ENCODE results near the gene CIZ1.
"Not testable (repeated sequence)": the region's sequence is repeated elsewhere in the genome, so short reads cannot be mapped to it uniquely, and the experiment has no call there.

Gene CIZ1, protein sequence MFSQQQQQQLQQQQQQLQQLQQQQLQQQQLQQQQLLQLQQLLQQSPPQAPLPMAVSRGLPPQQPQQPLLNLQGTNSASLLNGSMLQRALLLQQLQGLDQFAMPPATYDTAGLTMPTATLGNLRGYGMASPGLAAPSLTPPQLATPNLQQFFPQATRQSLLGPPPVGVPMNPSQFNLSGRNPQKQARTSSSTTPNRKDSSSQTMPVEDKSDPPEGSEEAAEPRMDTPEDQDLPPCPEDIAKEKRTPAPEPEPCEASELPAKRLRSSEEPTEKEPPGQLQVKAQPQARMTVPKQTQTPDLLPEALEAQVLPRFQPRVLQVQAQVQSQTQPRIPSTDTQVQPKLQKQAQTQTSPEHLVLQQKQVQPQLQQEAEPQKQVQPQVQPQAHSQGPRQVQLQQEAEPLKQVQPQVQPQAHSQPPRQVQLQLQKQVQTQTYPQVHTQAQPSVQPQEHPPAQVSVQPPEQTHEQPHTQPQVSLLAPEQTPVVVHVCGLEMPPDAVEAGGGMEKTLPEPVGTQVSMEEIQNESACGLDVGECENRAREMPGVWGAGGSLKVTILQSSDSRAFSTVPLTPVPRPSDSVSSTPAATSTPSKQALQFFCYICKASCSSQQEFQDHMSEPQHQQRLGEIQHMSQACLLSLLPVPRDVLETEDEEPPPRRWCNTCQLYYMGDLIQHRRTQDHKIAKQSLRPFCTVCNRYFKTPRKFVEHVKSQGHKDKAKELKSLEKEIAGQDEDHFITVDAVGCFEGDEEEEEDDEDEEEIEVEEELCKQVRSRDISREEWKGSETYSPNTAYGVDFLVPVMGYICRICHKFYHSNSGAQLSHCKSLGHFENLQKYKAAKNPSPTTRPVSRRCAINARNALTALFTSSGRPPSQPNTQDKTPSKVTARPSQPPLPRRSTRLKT

DNA sequence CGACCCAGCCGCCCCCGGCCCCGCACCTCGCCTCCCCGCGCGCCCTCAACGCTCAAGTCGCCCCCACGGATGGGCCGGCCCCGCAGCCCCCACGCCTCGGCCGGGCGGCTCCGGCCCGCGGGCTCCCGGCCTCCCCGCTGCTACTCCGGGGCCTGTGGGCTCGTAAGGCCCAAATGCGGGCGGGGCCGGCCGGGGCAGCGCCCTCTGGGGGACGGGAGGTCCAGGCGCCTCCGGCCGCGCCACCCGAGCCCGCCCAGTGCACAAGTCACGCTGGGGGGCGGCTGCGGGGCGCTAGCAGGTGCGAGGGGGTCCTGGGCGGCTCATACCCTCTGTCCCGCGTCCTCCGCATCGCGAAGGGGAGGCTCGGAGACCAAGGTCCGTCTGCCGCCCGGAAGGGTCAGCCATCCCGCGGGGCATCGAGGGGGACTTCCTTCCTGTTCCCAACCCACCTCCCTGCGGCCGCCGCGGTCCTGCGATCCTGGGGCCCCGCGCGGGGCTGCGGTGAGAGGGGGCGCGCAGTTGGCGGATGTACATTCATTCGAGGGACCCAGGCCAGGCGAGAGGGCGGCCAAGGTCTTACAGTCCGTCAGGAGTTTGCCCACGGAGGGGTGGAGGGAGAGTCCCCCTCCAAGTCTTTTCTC lies at the start of gene CIZ1:
CIZ1 (minus strand) TSS at position 167 of the 641 bp plus-strand sequence. CDS start 715 bp downstream, outside the sequence.
- peak within 1 kb of the TSS; percentile 92 for H3K4me3 ChIP-seq (ENCODE audit: low read depth, low read length)
- peak within 1 kb of the TSS; percentile 74; the same call in 1 of the 2 replicates for H3K27ac ChIP-seq (ENCODE audit: low read depth, low read length)
- peaks cover 25% of the 10 kb centered on the region for H3K36me3 ChIP-seq (ENCODE audit: control insufficient read depth, insufficient read depth, low read length)
- H3K9me3 ChIP-seq (ENCODE audit: control insufficient read depth, insufficient read depth, low read depth, low read length): no peaks in the 10 kb centered on the region
- peak within 1 kb of the TSS; percentile 88 for H3K9ac ChIP-seq (ENCODE audit: low read length)
- no peaks in the 10 kb centered on the region for H3K27me3 ChIP-seq (ENCODE audit: control insufficient read depth, insufficient read depth, low read length)
- H3K4me1 ChIP-seq (ENCODE audit: control insufficient read depth, insufficient read depth, low read length): peaks cover 7% of the 10 kb centered on the region

DNA sequence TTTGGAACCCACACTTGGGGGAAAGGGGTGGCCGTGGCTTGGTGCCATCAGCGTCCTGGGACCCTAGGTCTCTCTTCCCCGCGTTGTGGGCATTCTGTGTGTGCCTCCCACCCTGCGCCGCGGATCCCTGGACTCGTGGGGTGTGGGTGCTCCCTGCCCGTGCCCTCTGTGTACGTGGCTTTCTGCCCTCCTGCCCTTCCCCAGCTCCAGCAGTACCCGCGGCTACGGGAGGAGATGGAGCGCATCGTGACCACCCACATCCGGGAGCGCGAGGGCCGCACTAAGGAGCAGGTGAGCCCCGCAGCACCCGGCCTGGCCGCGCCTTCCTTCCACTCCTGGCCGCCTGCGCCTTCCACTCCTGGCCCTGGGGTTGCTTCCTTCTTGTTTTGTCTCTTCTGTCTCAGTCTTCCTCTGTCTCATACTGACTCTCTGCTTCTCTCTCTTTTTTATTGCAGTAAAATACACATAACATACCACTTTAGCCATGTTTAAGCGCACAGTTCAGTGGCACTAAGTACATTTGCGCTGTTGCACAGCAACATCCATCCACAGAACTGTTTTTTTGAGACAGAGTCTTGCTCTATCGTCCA lies 42.5 kb upstream of the CIZ1 start:
- no peaks in the 10 kb centered on the region for H3K27me3 ChIP-seq (ENCODE audit: control insufficient read depth, insufficient read depth, low read length)

DNA sequence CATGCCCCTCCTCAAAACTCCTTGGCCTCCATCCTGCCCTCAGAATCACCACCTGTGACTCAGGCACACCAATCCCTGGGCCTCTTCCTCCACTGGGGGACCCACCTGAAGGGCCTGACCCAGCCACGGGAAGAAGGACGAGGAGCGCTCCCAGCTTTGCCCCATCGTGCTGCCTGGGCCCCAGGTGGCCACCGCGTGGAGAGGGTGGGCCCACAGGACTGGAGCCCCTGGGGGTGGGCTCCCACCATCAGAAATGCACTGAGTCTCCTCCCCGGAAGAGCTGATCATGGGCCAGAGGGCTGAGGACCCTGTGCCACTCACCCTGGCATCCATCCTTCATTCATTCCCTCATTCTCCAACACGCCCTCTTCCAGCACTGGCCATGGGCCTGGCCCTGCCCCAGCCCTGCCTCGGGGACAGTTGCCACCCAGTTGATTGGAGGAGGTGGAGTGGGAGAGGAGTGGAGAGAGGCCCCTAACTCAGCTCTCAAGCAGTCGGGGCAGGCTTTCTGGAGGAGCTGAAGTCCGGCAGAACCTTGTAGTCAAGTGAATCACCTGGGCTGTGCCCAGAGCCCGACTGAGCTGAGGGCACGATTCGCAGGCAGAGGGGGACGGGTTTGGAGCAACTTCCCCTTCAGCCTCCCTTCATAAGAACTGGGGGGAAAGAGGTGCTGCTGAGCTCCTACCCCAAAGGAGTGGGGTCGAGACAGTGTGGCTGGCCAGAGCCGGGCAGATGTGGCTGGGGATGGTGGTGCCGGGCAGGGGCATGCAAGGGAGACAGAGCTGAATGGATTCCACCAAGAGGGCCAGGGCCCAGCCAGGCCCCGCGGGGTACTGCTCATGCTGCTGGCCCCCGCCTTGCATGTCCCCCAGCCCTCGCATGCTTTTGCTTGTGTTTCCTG lies 41.4 kb upstream of the CIZ1 start:
- Histone ChIP-seq H3K9ac (ENCODE audit: low read length) (no peak overlapping the region), H3K9me3 (ENCODE audit: control insufficient read depth, insufficient read depth, low read depth, low read length) (no peaks in the 10 kb centered on the region), H3K36me3 (ENCODE audit: control insufficient read depth, insufficient read depth, low read length) (peaks cover 14% of the 10 kb centered on the region), H3K27me3 (ENCODE audit: control insufficient read depth, insufficient read depth, low read length) (no peaks in the 10 kb centered on the region), H3K27ac (ENCODE audit: low read depth, low read length) (no peak overlapping the region), H3K4me3 (ENCODE audit: low read depth, low read length) (no peak overlapping the region), H3K4me1 (ENCODE audit: control insufficient read depth, insufficient read depth, low read length) (no peaks in the 10 kb centered on the region)

More for the DNA sequence above, 42.5 kb upstream of the CIZ1 start:
- H3K27ac ChIP-seq (ENCODE audit: low read depth, low read length): no peak overlapping the region
- no peak overlapping the region for H3K9ac ChIP-seq (ENCODE audit: low read length)
- H3K4me3 ChIP-seq (ENCODE audit: low read depth, low read length): no peak overlapping the region
- H3K4me1 ChIP-seq (ENCODE audit: control insufficient read depth, insufficient read depth, low read length): no peaks in the 10 kb centered on the region
- H3K9me3 ChIP-seq (ENCODE audit: control insufficient read depth, insufficient read depth, low read depth, low read length): no peaks in the 10 kb centered on the region
- H3K36me3 ChIP-seq (ENCODE audit: control insufficient read depth, insufficient read depth, low read length): peaks cover 15% of the 10 kb centered on the region

DNA sequence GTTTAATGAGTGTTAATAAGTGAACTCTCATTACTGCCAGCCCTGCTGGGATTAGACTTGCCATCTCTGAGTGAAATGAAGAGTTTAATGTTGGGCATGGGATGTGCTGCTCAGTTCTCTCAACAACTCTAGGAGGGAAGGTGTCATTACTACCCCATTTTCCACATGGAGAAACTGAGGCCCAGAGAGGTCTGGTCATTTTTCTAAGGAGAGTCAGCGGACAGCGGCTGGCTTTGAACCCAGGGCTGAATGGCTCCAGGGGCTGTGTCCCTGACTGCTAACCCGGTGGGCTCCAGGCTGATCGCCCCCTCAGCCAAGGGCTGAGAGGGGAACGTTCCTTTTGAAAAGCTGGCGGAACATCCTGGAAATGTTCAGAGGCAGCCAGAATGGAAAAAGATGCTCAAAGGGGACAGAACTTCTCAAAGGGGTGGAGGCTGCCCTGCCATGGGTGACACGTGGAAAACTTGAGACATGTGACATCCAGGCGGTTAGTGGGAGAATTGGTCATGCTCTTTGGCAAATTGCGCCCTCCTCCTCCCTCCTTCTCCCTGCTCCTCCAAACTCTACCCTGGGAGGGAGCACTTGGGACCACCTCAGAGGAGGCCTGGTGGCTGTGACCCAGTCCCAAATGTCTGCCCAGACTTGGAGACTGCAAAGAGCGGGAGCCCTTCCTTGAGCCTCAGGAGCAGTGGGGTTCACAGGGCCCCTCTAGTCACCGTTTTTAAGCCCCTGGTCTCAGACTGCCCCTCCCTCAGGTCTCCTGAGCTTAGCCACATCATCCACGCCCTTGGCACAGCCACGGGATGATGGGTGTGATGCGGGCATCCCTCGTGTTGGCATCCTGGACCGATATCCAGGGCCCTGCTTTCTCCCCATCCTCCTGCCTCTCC lies 40.5 kb upstream of the CIZ1 start:
- H3K9me3 ChIP-seq (ENCODE audit: control insufficient read depth, insufficient read depth, low read depth, low read length): no peaks in the 10 kb centered on the region
- peaks cover 16% of the 10 kb centered on the region for H3K36me3 ChIP-seq (ENCODE audit: control insufficient read depth, insufficient read depth, low read length)
- H3K9ac ChIP-seq (ENCODE audit: low read length): no peak overlapping the region
- H3K27me3 ChIP-seq (ENCODE audit: control insufficient read depth, insufficient read depth, low read length): no peaks in the 10 kb centered on the region
- H3K4me1 ChIP-seq (ENCODE audit: control insufficient read depth, insufficient read depth, low read length): no peaks in the 10 kb centered on the region
- no peak overlapping the region for H3K27ac ChIP-seq (ENCODE audit: low read depth, low read length)
- no peak overlapping the region for H3K4me3 ChIP-seq (ENCODE audit: low read depth, low read length)

DNA sequence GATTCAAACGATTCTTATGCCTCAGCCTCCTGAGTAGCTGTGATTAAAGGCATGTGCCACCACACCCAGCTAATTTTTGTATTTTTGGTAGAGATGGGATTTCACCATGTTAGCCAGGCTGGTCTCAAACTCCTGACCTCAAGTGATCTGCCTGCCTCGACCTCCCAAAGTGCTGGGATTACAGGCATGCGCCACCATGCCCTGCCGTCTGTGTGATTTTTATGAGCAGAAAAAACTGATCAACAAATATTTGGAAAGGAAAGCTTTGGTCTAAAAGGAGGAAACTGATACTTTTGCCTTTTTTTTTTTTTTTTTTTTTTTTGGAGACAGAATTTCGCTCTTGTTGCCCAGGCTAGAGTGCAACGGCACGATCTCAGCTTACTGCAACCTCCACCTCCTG lies 39.5 kb upstream of the CIZ1 start:
- not testable (repeated sequence) for H3K27me3 ChIP-seq (ENCODE audit: control insufficient read depth, insufficient read depth, low read length); H3K27ac ChIP-seq (ENCODE audit: low read depth, low read length); H3K9ac ChIP-seq (ENCODE audit: low read length); H3K4me1 ChIP-seq (ENCODE audit: control insufficient read depth, insufficient read depth, low read length); H3K9me3 ChIP-seq (ENCODE audit: control insufficient read depth, insufficient read depth, low read depth, low read length); H3K4me3 ChIP-seq (ENCODE audit: low read depth, low read length)
- H3K36me3 ChIP-seq (ENCODE audit: control insufficient read depth, insufficient read depth, low read length): peaks cover 12% of the 10 kb centered on the region

DNA sequence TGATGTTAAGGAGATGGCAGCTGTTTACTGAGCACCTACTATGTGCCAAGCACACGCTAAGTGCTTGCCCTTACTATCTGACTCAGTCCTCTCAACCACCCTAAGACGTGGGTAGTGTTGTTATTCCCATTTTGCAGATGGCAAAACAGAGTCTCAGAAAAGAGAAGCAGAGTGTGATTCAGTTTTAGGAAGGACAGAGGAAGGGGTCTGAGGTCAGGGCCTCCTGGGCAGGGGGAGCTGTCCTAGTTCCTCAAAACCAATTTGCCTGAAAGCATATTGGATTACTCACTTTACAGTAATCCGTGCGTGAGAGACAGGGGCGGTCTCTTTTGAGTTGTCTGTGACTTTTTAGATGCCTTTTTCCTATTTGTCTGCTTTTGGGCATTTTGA lies 35.0 kb upstream of the CIZ1 start:
- H3K4me3 ChIP-seq (ENCODE audit: low read depth, low read length): no peak overlapping the region
- H3K36me3 ChIP-seq (ENCODE audit: control insufficient read depth, insufficient read depth, low read length): peaks cover 43% of the 10 kb centered on the region
- H3K9ac ChIP-seq (ENCODE audit: low read length): no peak overlapping the region

DNA sequence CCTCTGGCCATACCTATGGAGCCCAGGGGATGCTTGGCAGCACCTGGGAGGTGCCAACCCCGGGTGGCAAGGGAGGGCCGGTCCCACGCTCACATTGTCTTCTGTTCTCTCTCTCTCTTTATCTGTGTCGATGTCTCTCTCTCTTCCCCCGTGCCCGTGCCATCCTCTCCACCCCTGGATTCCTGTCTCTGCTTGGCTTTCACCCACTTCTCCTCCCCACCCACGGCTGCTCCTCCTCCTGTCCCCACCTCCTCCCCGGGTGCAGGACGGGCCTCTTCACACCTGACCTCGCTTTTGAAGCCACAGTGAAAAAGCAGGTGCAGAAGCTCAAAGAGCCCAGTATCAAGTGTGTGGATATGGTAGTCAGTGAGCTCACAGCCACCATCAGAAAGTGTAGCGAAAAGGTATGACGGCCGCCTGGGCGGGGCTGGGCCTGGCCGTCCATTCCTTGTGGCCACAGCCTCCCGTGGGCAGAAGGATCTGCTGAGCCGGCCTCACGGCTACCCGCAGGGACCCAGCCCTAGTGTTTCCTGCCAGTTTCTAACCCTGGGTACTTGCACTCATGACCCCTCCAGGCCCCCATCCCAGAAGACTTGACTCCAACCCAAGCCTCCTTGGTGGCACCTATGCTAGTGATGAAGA lies 34.5 kb upstream of the CIZ1 start:
- Histone ChIP-seq H3K27ac (ENCODE audit: low read depth, low read length) (no peak overlapping the region), H3K36me3 (ENCODE audit: control insufficient read depth, insufficient read depth, low read length) (peaks cover 46% of the 10 kb centered on the region), H3K27me3 (ENCODE audit: control insufficient read depth, insufficient read depth, low read length) (no peaks in the 10 kb centered on the region), H3K4me1 (ENCODE audit: control insufficient read depth, insufficient read depth, low read length) (no peaks in the 10 kb centered on the region), H3K9ac (ENCODE audit: low read length) (no peak overlapping the region), H3K4me3 (ENCODE audit: low read depth, low read length) (no peak overlapping the region), H3K9me3 (ENCODE audit: control insufficient read depth, insufficient read depth, low read depth, low read length) (no peaks in the 10 kb centered on the region)

More for the DNA sequence above, 35.0 kb upstream of the CIZ1 start:
- no peaks in the 10 kb centered on the region for H3K27me3 ChIP-seq (ENCODE audit: control insufficient read depth, insufficient read depth, low read length)
- H3K4me1 ChIP-seq (ENCODE audit: control insufficient read depth, insufficient read depth, low read length): no peaks in the 10 kb centered on the region
- H3K9me3 ChIP-seq (ENCODE audit: control insufficient read depth, insufficient read depth, low read depth, low read length): no peaks in the 10 kb centered on the region
- H3K27ac ChIP-seq (ENCODE audit: low read depth, low read length): no peak overlapping the region

DNA sequence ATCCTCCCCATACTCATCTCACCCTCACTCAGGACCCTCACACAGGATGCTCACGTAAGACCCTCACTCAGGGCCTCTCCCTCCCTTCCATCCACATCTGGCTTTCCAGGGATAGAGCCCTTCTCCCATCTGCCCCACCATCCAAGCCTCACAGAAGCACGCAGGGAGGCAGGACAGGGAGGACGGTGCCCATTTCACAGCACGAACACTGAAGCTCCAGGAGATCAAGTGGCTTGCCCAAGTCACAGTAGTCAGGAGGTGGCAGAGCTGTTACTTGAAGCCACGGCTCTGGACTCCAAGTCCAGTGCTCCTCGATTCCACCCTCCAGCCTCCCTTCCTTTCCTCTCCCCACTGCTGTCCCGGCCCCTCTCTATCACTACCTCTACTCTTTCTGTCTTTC lies 33.5 kb upstream of the CIZ1 start:
- Histone ChIP-seq H3K9ac (ENCODE audit: low read length) (no peak overlapping the region), H3K36me3 (ENCODE audit: control insufficient read depth, insufficient read depth, low read length) (peaks cover 53% of the 10 kb centered on the region), H3K9me3 (ENCODE audit: control insufficient read depth, insufficient read depth, low read depth, low read length) (no peaks in the 10 kb centered on the region), H3K4me3 (ENCODE audit: low read depth, low read length) (no peak overlapping the region), H3K4me1 (ENCODE audit: control insufficient read depth, insufficient read depth, low read length) (no peaks in the 10 kb centered on the region), H3K27me3 (ENCODE audit: control insufficient read depth, insufficient read depth, low read length) (no peaks in the 10 kb centered on the region), H3K27ac (ENCODE audit: low read depth, low read length) (no peak overlapping the region)
